T-helper 2 cell treated with Interferon-gamma antibody and Interleukin-4, amounts not matched to agents 5 μg/mL and 100 μg/mL, for 36 hours (primary cell): ENCODE data around the gene ZMPSTE24.

Source experiments
- DNase-seq: peaks from one replicate; pipeline ENCODE4 v3.0.0; 2021; ENCODE audit warnings: low spot score
- H3K27ac Mint-ChIP-seq: one replicate; pipeline ENCODE4 v1.8.0; 2021; ENCODE audit warnings: mild to moderate bottlenecking, mixed read lengths
- H3K27me3 Mint-ChIP-seq: one replicate; pipeline ENCODE4 v1.8.0; 2021; ENCODE audit warnings: low read depth, mixed read lengths
- H3K36me3 Mint-ChIP-seq: one replicate; pipeline ENCODE4 v1.8.0; 2021; ENCODE audit warnings: low read depth, mixed read lengths
- H3K4me1 Mint-ChIP-seq: one replicate; pipeline ENCODE4 v1.8.0; 2021; ENCODE audit warnings: low read depth, mixed read lengths
- H3K4me3 Mint-ChIP-seq: one replicate; pipeline ENCODE4 v1.8.0; 2022; ENCODE audit warnings: mild to moderate bottlenecking, moderate library complexity, mixed read lengths
- H3K9me3 Mint-ChIP-seq: one replicate; pipeline ENCODE4 v1.8.0; 2021; ENCODE audit warnings: mixed read lengths

Gene ZMPSTE24

DNA sequence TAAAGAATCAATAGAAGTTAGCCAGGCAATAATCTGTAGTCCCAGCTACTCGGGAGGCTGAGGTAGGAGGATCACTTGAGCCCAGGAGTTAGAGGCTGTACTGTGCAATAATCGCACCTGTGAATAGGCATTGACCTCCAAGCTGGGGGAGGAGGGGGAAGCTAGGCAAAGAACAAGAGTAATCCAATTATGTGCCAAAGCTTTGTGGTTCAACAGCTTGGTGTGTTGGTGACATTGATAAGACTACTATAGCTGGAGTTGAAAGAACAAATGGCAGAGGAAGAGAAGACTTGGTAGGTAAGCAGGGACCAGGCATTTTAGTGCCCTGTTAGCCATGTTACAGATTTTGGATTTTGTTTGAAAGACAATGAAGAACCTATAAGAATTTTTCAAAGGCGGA, 12.3 kb upstream of the ZMPSTE24 start:
- no peak overlapping the region for H3K27ac Mint-ChIP-seq

DNA sequence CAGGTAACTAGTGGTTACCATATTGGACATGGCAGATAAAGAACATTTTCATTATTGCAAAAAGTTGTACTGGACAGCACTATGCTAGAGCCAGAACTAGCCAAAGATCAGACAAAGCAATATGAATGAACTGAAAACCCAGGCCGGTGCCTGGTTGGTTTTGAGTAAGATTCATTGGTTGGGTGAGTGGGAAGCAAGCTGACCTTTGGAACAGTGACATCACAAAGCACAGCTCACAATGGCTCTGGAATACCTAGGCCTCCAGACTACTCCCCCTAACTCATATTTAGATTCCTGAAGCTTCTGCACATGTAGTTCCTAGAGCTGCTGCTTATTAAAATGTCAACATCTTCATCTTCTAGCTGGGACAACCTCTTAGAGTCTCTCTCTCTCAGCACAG, 10.4 kb upstream of the ZMPSTE24 start, which contains the start of gene TMCO2:
Gene TMCO2 (plus strand): TSS at position 283 of the 400 bp plus-strand sequence. CDS start 57 bp downstream, at position 340.
- DNase-seq, result no peak
- no peaks in the 10 kb centered on the region for H3K36me3 Mint-ChIP-seq
- H3K9me3 Mint-ChIP-seq, result no peaks in the 10 kb centered on the region
- H3K27ac Mint-ChIP-seq, result no peak within 1 kb of the TSS
- no peak within 1 kb of the TSS for H3K4me3 Mint-ChIP-seq
- H3K27me3 Mint-ChIP-seq, result no peaks in the 10 kb centered on the region
- peaks cover 23% of the 10 kb centered on the region for H3K4me1 Mint-ChIP-seq

More for the DNA sequence above, 12.3 kb upstream of the ZMPSTE24 start:
- Mint-ChIP-seq H3K36me3 (no peaks in the 10 kb centered on the region), H3K4me3 (no peak overlapping the region), H3K27me3 (no peaks in the 10 kb centered on the region), H3K9me3 (no peaks in the 10 kb centered on the region), H3K4me1 (peaks cover 28% of the 10 kb centered on the region)
- no peak for DNase-seq

DNA sequence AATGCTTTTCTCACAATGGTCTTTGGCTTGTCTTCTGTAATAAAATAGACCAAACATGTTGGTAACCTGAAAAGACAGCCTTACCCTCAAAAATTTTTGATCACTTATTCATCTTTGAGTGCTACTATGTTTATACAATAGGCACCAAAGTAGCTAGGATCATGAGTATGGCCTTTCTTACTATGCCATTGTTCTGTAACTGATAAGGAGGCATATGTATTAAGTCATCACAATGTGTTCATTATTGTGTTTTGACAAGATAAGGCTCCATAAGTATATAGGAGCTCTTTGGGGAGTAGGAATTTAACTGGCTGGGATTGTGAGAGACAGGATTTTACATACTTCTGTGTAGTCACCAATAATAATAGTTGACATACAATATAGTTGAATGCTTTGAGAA, 9.6 kb upstream of the ZMPSTE24 start:
- DNase-seq, result no peak
- H3K27me3 Mint-ChIP-seq, result no peaks in the 10 kb centered on the region
- H3K9me3 Mint-ChIP-seq, result no peaks in the 10 kb centered on the region
- no peak overlapping the region for H3K4me3 Mint-ChIP-seq
- no peak overlapping the region for H3K27ac Mint-ChIP-seq
- H3K36me3 Mint-ChIP-seq, result no peaks in the 10 kb centered on the region
- peaks cover 25% of the 10 kb centered on the region for H3K4me1 Mint-ChIP-seq

DNA sequence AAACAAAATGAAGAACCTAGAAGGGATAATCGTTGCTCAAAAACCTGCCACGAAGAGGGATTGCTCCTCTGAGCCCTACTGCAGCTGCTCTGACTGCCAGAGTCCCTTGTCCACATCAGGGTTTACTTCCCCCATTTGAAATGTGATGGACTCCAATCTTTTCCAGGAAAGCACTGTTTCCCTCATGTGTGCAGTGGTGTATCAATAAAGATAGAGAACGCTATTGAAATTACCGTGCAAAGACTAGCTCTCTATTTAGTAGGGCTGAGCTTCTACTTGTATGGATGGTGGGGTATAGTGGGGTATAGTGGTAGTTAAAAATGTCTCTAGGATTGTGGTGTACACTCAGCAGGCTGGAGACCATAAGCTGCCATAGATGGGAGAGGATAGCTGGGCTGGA, 6.6 kb upstream of the ZMPSTE24 start:
- peaks cover 28% of the 10 kb centered on the region for H3K4me1 Mint-ChIP-seq
- no peak for DNase-seq
- H3K27ac Mint-ChIP-seq, result no peak overlapping the region
- H3K4me3 Mint-ChIP-seq, result no peak overlapping the region
- no peaks in the 10 kb centered on the region for H3K9me3 Mint-ChIP-seq
- no peaks in the 10 kb centered on the region for H3K27me3 Mint-ChIP-seq
- peaks cover 14% of the 10 kb centered on the region for H3K36me3 Mint-ChIP-seq

DNA sequence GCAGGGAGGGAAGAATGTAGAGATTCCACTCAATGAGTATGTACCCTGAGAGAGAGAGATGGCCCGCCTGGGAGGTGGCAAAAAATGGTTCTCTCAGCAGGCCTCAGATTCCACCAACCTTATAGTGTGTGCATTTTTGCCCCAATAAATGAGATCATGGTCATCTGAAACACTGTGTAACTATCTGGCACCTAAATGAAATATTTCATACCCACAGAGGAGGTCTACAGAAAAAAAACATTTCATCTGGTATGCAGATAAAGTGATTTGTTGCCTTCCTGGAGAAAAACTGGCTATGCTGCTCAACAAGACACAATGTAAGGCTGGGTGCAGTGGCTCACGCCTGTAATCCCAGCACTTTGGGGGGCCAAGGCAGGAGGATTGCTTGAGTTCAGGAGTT, 5.4 kb upstream of the ZMPSTE24 start:
- H3K27ac Mint-ChIP-seq, result no peak overlapping the region

DNA sequence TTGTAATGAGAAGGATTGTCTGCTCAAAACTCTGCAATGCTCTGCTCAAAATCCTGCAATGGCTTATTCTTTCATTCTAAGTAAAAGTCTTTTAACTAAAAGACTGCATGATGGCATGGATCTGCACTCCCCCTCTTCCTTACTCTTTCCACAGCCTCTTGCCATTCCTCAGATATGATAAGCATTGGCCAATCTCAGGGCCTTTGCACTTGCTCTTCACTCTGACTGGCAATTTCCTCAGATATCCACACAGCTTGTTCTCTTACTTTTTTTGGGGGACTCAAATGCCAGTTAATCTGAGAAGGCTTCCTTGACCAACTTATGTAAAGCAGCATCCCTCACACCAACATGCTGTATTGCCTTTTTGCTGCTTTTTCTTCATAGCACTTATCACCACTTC, 2.8 kb upstream of the ZMPSTE24 start:
- H3K36me3 Mint-ChIP-seq, result peaks cover 19% of the 10 kb centered on the region
- no peaks in the 10 kb centered on the region for H3K27me3 Mint-ChIP-seq
- H3K4me1 Mint-ChIP-seq, result peaks cover 36% of the 10 kb centered on the region
- DNase-seq, result no peak
- no peak overlapping the region for H3K27ac Mint-ChIP-seq
- no peak overlapping the region for H3K4me3 Mint-ChIP-seq
- no peaks in the 10 kb centered on the region for H3K9me3 Mint-ChIP-seq

More for the DNA sequence above, 5.4 kb upstream of the ZMPSTE24 start:
- H3K4me1 Mint-ChIP-seq, result peaks cover 33% of the 10 kb centered on the region
- DNase-seq, result no peak
- H3K36me3 Mint-ChIP-seq, result peaks cover 15% of the 10 kb centered on the region
- H3K4me3 Mint-ChIP-seq, result no peak overlapping the region
- no peaks in the 10 kb centered on the region for H3K27me3 Mint-ChIP-seq
- no peaks in the 10 kb centered on the region for H3K9me3 Mint-ChIP-seq

GRCh38 chr1:40256401-40257084, 1.5 kb upstream of the ZMPSTE24 start:
- Mint-ChIP-seq H3K4me1 (peaks cover 37% of the 10 kb centered on the region), H3K27me3 (no peaks in the 10 kb centered on the region), H3K27ac (peak overlapping the region; percentile 99), H3K9me3 (no peaks in the 10 kb centered on the region), H3K36me3 (peaks cover 32% of the 10 kb centered on the region), H3K4me3 (peak overlapping the region; percentile 97)
- DNase-seq, result no peak

GRCh38 chr1:40257313-40257687, 736 bp upstream of the ZMPSTE24 start:
- Mint-ChIP-seq H3K9me3 (no peaks in the 10 kb centered on the region), H3K4me1 (peaks cover 41% of the 10 kb centered on the region), H3K27ac (peak overlapping the region; percentile 99), H3K4me3 (peak overlapping the region; percentile 97), H3K36me3 (peaks cover 38% of the 10 kb centered on the region), H3K27me3 (no peaks in the 10 kb centered on the region)
- no peak for DNase-seq

DNA sequence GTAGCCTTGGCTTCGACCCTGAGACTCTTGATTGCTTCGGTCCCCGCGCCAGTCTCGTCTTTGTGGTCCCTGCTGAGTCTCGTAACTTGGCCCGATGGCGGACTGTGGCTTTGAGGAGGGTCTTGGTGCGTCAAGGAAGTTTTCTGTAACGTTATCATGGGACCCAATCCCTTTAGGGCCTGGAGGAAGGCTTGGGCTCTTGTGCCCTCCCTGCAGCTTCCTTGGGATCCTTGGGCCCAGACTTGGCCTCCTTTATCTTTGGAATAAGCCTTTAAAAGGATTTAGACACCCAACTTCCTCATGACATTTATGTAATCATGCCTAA, 371 bp downstream of the ZMPSTE24 start:
- H3K27me3 Mint-ChIP-seq, result no peaks in the 10 kb centered on the region
- DNase-seq, result no peak
- H3K36me3 Mint-ChIP-seq, result peaks cover 46% of the 10 kb centered on the region
- peak overlapping the region; percentile 97 for H3K4me3 Mint-ChIP-seq
- no peaks in the 10 kb centered on the region for H3K9me3 Mint-ChIP-seq
- peaks cover 46% of the 10 kb centered on the region for H3K4me1 Mint-ChIP-seq
- peak overlapping the region; percentile 99 for H3K27ac Mint-ChIP-seq

DNA sequence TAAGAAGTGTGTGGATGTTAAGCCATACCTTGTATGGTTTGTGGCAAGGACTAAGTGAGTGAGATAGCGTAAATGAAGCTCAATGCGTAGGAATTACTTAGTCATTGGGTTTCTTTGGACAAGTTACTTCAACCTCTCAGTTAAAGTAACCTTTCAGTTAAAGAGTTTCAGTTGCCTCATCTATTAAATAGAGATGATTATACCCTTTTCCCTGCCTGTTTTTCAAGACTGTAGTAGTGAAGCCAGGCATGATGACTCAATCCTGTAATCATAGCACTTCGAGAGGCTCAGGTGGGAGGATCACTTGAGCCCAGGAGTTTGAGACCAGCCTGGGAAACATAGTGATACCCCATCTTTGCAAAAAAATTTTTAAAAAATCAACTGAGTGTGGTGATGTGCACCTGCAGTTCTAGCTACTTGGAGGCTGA, 6.3 kb downstream of the ZMPSTE24 start:
- Mint-ChIP-seq H3K4me1 (peaks cover 38% of the 10 kb centered on the region), H3K9me3 (no peaks in the 10 kb centered on the region), H3K4me3 (no peak overlapping the region), H3K36me3 (peaks cover 53% of the 10 kb centered on the region), H3K27me3 (no peaks in the 10 kb centered on the region), H3K27ac (peak overlapping the region; percentile 49)
- DNase-seq, result peak; percentile 56

DNA sequence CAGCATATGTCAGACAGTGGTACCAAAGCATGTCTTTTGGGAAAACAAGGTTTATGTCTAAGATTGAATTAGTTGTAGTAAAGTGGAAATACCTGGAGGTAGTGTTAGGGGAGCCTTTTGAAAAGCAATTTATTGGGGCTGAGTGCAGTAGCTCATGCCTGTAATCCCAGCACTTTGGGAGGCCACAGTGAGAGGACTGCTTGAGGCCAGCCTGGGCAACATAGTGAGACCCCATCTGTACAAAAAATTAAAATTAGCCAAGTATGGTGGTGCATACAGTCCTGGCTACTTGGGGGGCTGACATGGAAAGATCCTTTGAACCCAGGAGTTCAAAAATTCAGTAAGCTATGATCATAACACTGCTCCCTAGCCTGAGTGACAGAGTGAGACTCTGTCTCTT, 7.3 kb downstream of the ZMPSTE24 start:
- no peak for DNase-seq
- no peak overlapping the region for H3K27ac Mint-ChIP-seq
- H3K9me3 Mint-ChIP-seq, result no peaks in the 10 kb centered on the region
- H3K36me3 Mint-ChIP-seq, result peaks cover 55% of the 10 kb centered on the region
- no peak overlapping the region for H3K4me3 Mint-ChIP-seq
- H3K27me3 Mint-ChIP-seq, result no peaks in the 10 kb centered on the region
- peaks cover 38% of the 10 kb centered on the region for H3K4me1 Mint-ChIP-seq

- peaks cover 38% of the 10 kb centered on the region for H3K4me1 Mint-ChIP-seq
- peaks cover 54% of the 10 kb centered on the region for H3K36me3 Mint-ChIP-seq
- no peak for DNase-seq
- H3K9me3 Mint-ChIP-seq, result no peaks in the 10 kb centered on the region
- no peak overlapping the region for H3K27ac Mint-ChIP-seq
- H3K4me3 Mint-ChIP-seq, result no peak overlapping the region
- H3K27me3 Mint-ChIP-seq, result no peaks in the 10 kb centered on the region
These were observed 7.9 kb downstream of the ZMPSTE24 start for GRCh38 chr1:40265919-40266318.

- Mint-ChIP-seq H3K4me3 (no peak overlapping the region), H3K9me3 (no peaks in the 10 kb centered on the region), H3K36me3 (peaks cover 51% of the 10 kb centered on the region), H3K27me3 (no peaks in the 10 kb centered on the region), H3K27ac (no peak overlapping the region), H3K4me1 (peaks cover 31% of the 10 kb centered on the region)
- no peak for DNase-seq
These were observed 8.9 kb downstream of the ZMPSTE24 start for GRCh38 chr1:40266786-40267535.

GRCh38 chr1:40267767-40268187, 9.7 kb downstream of the ZMPSTE24 start:
- DNase-seq, result no peak
- no peak overlapping the region for H3K27ac Mint-ChIP-seq
- no peaks in the 10 kb centered on the region for H3K27me3 Mint-ChIP-seq
- H3K9me3 Mint-ChIP-seq, result no peaks in the 10 kb centered on the region
- peaks cover 26% of the 10 kb centered on the region for H3K4me1 Mint-ChIP-seq
- peaks cover 52% of the 10 kb centered on the region for H3K36me3 Mint-ChIP-seq
- no peak overlapping the region for H3K4me3 Mint-ChIP-seq
